GM12878 (cell line): ENCODE measurements around the gene OPRM1. TPM values are rescaled to one million over a fixed set of nuclear protein-coding genes. Genes with fewer than 3 reads are reported as not detected.

ENCODE experiments used
- ATF2 ChIP-seq: IDR thresholded peaks from 2 replicates; pipeline ENCODE4 v1.6.1; 2012; ENCODE audit warnings: low read length, inconsistent platforms
- ATF7 ChIP-seq: fragments of 450-650 bp; IDR thresholded peaks from 2 replicates; pipeline ENCODE4 v1.6.1; 2016; ENCODE audit warnings: low read depth, mild to moderate bottlenecking
- BHLHE40 ChIP-seq, 2 experiments: fragments of 450-650 bp in 1 of 2; IDR thresholded peaks; 2 replicates each; pipeline ENCODE4 v1.6.1; 2011 to 2017; ENCODE audit warnings: low read depth in 2 of 2, borderline replicate concordance in 1 of 2, improper control_type of control experiment in 1 of 2, low read length in 1 of 2, mild to moderate bottlenecking in 1 of 2
- BMI1 ChIP-seq: fragments of 450-650 bp; IDR thresholded peaks from 2 replicates; pipeline ENCODE4 v1.6.1; 2016; ENCODE audit warnings: mild to moderate bottlenecking, moderate library complexity, borderline replicate concordance
- CBX5 ChIP-seq: sonication (generic); IDR thresholded peaks from 2 replicates; pipeline ENCODE4 v1.6.1; 2016; ENCODE audit warnings: low read depth, moderate library complexity, mild to moderate bottlenecking, inconsistent platforms
- CTCF ChIP-seq, 3 experiments: IDR thresholded peaks in 2 of 3; conservative IDR thresholded peaks in 1 of 3; 2 replicates each; pipeline ENCODE4 v1.5.1; 2011; ENCODE audit warnings: low read depth in 3 of 3, low read length in 3 of 3, mild to moderate bottlenecking in 3 of 3, control low read depth in 2 of 3, moderate library complexity in 2 of 3, inconsistent platforms in 1 of 3, mixed read lengths in 1 of 3; ENCODE audit not compliant: control insufficient read depth in 2 of 3, insufficient read depth in 1 of 3; ENCODE audit errors: extremely low read depth in 1 of 3
- DPF2 ChIP-seq: fragments of 450-650 bp; IDR thresholded peaks from 2 replicates; pipeline ENCODE4 v1.6.1; 2017; ENCODE audit warnings: mild to moderate bottlenecking
- EED ChIP-seq: sonication (generic); IDR thresholded peaks from 2 replicates; pipeline ENCODE4 v1.6.1; 2016; ENCODE audit warnings: antibody characterized with exemption, low read depth
- GABPA ChIP-seq: IDR thresholded peaks from 2 replicates; pipeline ENCODE4 v1.6.1; 2014; ENCODE audit warnings: antibody characterized with exemption, low read depth, mild to moderate bottlenecking, inconsistent platforms
- HCFC1 ChIP-seq: fragments of 150-350 bp; IDR thresholded peaks from 2 replicates; pipeline ENCODE4 v1.6.1; 2014; ENCODE audit warnings: low read length
- HDAC2 ChIP-seq: fragments of 200-600 bp; sonication (generic); IDR thresholded peaks from 2 replicates; pipeline ENCODE4 v1.6.1; 2017
- IKZF1 ChIP-seq: fragments of 450-650 bp; conservative IDR thresholded peaks from 2 replicates; pipeline ENCODE4 v1.6.1; 2017; ENCODE audit warnings: antibody characterized with exemption, mild to moderate bottlenecking
- IKZF2 ChIP-seq, 2 experiments: fragments of 450-650 bp; IDR thresholded peaks; 2 replicates each; pipeline ENCODE4 v1.6.1; 2017; ENCODE audit warnings: mild to moderate bottlenecking in 2 of 2, moderate library complexity in 2 of 2
- KDM1A ChIP-seq: fragments of 200-600 bp; sonication (generic); IDR thresholded peaks from 2 replicates; pipeline ENCODE4 v1.6.1; 2016; ENCODE audit warnings: borderline replicate concordance
- MEF2A ChIP-seq: IDR thresholded peaks from 2 replicates; pipeline ENCODE4 v1.6.1; 2011; ENCODE audit warnings: low read depth, mild to moderate bottlenecking, low read length, moderate library complexity; ENCODE audit not compliant: insufficient read depth
- MTA2 ChIP-seq: fragments of 450-650 bp; IDR thresholded peaks from 2 replicates; pipeline ENCODE4 v1.6.1; 2016; ENCODE audit warnings: low read depth, mild to moderate bottlenecking, moderate library complexity
- NBN ChIP-seq: fragments of 450-650 bp; IDR thresholded peaks from 2 replicates; pipeline ENCODE4 v1.6.1; 2016
- NFYB ChIP-seq: IDR thresholded peaks from 2 replicates; pipeline ENCODE4 v1.6.1; 2011; ENCODE audit warnings: low read depth, mild to moderate bottlenecking, low read length, improper control_type of control experiment, moderate library complexity; ENCODE audit not compliant: insufficient read depth
- NR2C1 ChIP-seq: fragments of 450-650 bp; IDR thresholded peaks from 2 replicates; pipeline ENCODE4 v1.6.1; 2017; ENCODE audit warnings: antibody characterized with exemption, mild to moderate bottlenecking, moderate library complexity
- NR2C2 ChIP-seq: IDR thresholded peaks from 2 replicates; pipeline ENCODE4 v1.6.1; 2011; ENCODE audit warnings: borderline replicate concordance, low read depth; ENCODE audit not compliant: control insufficient read depth, insufficient read length
- NR2F1 ChIP-seq: fragments of 450-650 bp; conservative IDR thresholded peaks from 2 replicates; pipeline ENCODE4 v1.6.1; 2017; ENCODE audit warnings: mild to moderate bottlenecking
- PAX8 ChIP-seq: fragments of 450-650 bp; IDR thresholded peaks from 2 replicates; pipeline ENCODE4 v1.6.1; 2017; ENCODE audit warnings: mild to moderate bottlenecking, moderate library complexity
- POU2F2 ChIP-seq: IDR thresholded peaks from 3 replicates; pipeline ENCODE4 v1.6.1; 2011; ENCODE audit warnings: low read depth, mild to moderate bottlenecking, low read length, borderline replicate concordance
- SP1 ChIP-seq: IDR thresholded peaks from one replicate; pipeline ENCODE4 v1.6.1; 2011; ENCODE audit warnings: low read depth, low read length
- SPI1 ChIP-seq: IDR thresholded peaks from 2 replicates; pipeline ENCODE4 v1.6.1; 2011; ENCODE audit warnings: low read depth, mild to moderate bottlenecking, low read length, moderate library complexity, borderline replicate concordance; ENCODE audit not compliant: insufficient read depth
- YBX1 ChIP-seq: fragments of 450-650 bp; IDR thresholded peaks from 2 replicates; pipeline ENCODE4 v1.6.1; 2016; ENCODE audit warnings: antibody characterized with exemption
- YY1 ChIP-seq: IDR thresholded peaks from 2 replicates; pipeline ENCODE4 v1.6.1; 2011; ENCODE audit warnings: low read depth, mild to moderate bottlenecking, low read length
- ZBED1 ChIP-seq: IDR thresholded peaks from 2 replicates; pipeline ENCODE4 v1.6.1; 2016; ENCODE audit warnings: borderline replicate concordance
- ZSCAN29 ChIP-seq: fragments of 450-650 bp; IDR thresholded peaks from 2 replicates; pipeline ENCODE4 v1.6.1; 2017; ENCODE audit warnings: mild to moderate bottlenecking, moderate library complexity
- polyA plus RNA-seq, 11 experiments: library from polyadenylated mRNA; depleted of rRNA in 4 of 11; unstranded in 6 of 11; stranded (reverse) in 5 of 11; fragments of >200 nt; fragmentation: Nextera tagmentation in 4 of 11; fragmentation: Illumina TruSeq in 1 of 11; extraction: Ambion mirVana in 4 of 11; extraction: Trizol in 1 of 11; gene quantifications; 1 replicate in 1 of 11; 2 replicates in 10 of 11; pipeline versions ENCODE4 v1.2.1 to v1.2.3, GENCODE V29; 2011 to 2016; ENCODE audit warnings: inconsistent platforms in 2 of 11, missing spikeins in 2 of 11, low read depth in 1 of 11
- total RNA-seq, 4 experiments: library from RNA; depleted of rRNA in 3 of 4; stranded (reverse); fragments of >200 nt in 3 of 4; fragmentation: Illumina TruSeq in 1 of 4; extraction: Trizol in 1 of 4; gene quantifications; 2 replicates each; pipeline versions ENCODE4 v1.2.1 to v1.2.3, GENCODE V29; 2013 to 2021

OPRM1 gene
- total and polyA plus RNA-seq, 10 of the 15 experiments (the other 5 are each of a cell fraction or from before 2014, with no cell fraction given), result not detected

GRCh38 chr6:154258064-154258757, 219.2 kb downstream of the OPRM1 start (continued):
- TF ChIP-seq CTCF (IDR thresholded peaks at IDR 0.05 in 2 of 3, conservative IDR thresholded peaks at IDR 0.05 in 1 of 3; ENCODE audit: control insufficient read depth in 2 of 3, extremely low read depth in 1 of 3, insufficient read depth in 1 of 3, low read depth in 3 of 3, low read length in 3 of 3) (no peak), PAX8 (no peak), NR2C2 (no peak), NR2C1 (no peak), NBN (no peak; the same call in 1 of the 2 replicates), NFYB (no peak), KDM1A (no peak), POU2F2 (0 out of 3 replicates have a peak, but pooled peaks have one; percentile 40), ATF7 (0 out of 2 replicates have a peak, but pooled peaks have one; percentile 60), DPF2 (0 out of 2 replicates have a peak, but pooled peaks have one; percentile 70), GABPA (no peak), BHLHE40 (IDR thresholded peaks at IDR 0.05; ENCODE audit: borderline replicate concordance in 1 of 2, low read depth in 2 of 2, low read length in 1 of 2) (peak; percentile 9 to 47; a peak in 1 of 4 replicates), SPI1 (peak; percentile 5; the same call in 1 of the 2 replicates), ZSCAN29 (0 out of 2 replicates have a peak, but pooled peaks have one; percentile 41), ATF2 (peak; percentile 51; the same call in 1 of the 2 replicates), ZBED1 (no peak), NR2F1 (peak; percentile 92), IKZF2 (IDR thresholded peaks at IDR 0.05) (peak; percentile 75 to 81; a peak in 3 of 4 replicates), BMI1 (peak; percentile 52; the same call in 1 of the 2 replicates), IKZF1 (peak; percentile 75), SP1 (peak; percentile 40), HCFC1 (no peak), YY1 (no peak), EED (no peak), YBX1 (no peak), MTA2 (peak; percentile 88), HDAC2 (no peak), CBX5 (no peak), MEF2A (peak; percentile 90; the same call in 1 of the 2 replicates)
